HG03442 (cell line): ENCODE measurements around the gene EPG5.
"Not testable (repeated sequence)": the region's sequence is repeated elsewhere in the genome, so short reads cannot be mapped to it uniquely, and the experiment has no call there.

ENCODE experiments used
- ATAC-seq: cut with Tn5 transposase; IDR thresholded peaks from one replicate; pipeline ENCODE4 v1.9.1; 2021; ENCODE audit warnings: mild to moderate bottlenecking, moderate library complexity; ENCODE audit not compliant: unreplicated experiment

Gene EPG5

DNA sequence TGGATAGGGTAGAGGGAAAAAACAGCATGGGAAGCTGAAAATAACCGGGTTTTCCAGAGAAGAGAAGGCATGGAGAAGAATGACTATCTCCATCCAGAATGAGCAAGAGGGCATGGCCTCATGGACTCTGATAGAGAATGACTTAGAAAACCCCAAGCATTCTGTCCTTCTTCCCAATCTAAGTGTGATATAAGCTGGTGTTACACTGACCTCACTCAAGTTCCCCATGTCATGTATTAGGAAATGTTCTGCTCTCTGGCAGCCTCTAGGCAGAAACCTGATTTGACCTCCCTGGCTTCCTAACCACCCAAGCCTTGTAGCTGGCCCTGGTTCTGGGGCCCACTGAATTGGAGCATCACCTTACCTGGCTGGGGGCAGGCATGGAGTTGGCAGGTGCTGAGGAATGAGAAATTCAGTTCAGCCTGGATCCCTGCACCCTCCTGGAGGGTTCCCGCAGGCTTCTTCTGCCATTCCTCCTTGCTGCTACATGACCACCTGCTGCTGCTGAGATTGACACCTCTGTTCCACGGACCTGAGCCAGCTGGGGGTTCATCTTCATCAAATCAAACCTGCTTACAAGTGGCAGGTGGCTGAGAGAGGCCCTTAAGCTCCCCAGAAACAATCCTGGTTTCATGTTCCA is 146.9 kb downstream of the EPG5 start:
- ATAC-seq: no peak

DNA sequence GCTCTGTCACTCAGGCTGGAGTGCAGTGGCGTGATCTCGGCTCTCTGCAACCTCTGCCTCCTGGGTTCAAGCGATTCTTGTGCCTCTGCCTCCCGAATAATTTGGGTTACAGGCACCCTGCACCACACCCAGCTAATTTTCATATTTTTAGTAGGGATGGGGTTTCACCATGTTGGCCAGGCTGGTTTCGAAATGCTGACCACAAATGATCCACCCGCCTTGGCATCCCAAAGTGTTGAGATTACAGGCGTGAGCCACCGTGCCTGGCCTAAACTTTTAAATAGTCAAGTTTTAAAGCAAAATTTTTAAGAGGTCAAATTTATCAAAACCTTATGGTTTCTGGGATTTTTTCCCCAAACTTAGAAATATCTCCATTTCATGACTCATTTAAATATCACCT is 148.4 kb downstream of the EPG5 start:
- not testable (repeated sequence) for ATAC-seq

DNA sequence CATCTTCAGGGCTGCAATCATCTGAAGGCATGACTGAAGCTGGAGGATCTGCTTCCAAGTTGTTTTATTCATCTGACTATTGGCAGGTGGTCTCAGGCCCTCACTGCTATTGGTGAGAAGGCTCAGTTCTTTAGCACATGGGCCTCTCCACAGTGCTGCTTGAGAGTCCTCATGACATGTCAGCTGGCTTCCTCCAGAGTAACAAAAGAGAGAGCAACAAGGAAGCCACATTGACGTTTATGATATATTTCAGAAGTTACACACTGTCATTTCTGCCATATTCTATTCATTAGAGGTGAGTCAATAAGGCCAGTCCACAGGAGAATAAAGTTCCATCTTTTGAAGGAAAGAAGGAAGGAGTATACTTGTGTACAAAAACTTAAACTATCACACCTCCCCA is 149.6 kb downstream of the EPG5 start:
- ATAC-seq: no peak

DNA sequence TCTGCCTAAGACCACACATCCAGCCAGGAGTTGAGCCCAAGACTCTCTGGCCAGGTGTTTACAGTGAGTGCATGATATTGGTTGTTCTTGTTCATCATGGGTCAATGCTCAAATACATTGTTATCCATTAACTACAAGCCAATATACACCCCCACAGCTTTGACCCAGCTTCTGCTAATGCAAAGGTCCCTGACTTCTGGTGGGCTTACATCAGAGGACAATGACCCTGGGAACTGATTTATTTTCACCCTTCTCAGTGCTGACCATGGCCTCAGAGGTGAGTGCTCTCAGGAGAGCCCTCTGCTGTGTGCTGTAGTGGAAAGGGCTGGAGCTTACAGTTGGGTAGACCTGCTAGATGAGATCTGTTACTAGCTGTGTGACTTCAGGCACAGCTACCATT is 152.4 kb downstream of the EPG5 start:
- not testable (repeated sequence) for ATAC-seq

DNA sequence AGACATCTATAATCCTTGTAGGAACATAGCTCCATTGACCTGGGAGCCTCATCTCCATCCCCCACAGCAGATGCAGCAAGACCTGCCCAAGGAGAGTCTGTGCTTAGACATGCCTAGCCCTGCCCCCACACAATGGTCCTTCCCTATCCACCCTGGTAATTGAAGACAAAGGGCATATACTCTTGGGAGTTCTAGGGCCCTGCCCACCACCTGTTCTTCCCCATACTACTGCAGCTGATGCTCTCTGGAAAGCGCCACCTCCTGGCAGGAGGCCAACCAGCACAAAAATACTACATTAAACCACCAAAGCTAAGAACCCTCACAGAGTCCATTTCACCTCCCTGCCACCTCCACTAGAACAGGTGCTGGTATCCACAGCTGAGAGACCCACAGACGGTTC is 160.0 kb downstream of the EPG5 start:
- not testable (repeated sequence) for ATAC-seq

DNA sequence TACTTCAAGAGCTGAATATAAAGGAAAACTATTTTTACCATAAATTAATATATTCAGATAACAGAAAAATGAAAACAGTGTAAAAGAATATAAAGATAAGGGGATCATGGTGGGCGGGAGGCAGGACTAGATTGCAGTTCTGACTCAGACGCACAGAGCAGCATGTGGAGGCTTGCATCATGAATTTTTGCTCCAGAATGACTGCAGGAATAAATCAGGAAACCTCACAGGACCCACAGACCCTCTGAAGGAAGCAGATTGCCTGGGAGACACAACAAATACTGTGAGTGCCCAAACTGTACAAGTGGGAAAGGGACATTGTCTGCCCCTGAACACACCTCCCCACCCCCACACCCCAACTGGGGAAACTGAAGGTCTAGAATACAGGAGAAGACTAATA is 160.9 kb downstream of the EPG5 start:
- no peak for ATAC-seq

DNA sequence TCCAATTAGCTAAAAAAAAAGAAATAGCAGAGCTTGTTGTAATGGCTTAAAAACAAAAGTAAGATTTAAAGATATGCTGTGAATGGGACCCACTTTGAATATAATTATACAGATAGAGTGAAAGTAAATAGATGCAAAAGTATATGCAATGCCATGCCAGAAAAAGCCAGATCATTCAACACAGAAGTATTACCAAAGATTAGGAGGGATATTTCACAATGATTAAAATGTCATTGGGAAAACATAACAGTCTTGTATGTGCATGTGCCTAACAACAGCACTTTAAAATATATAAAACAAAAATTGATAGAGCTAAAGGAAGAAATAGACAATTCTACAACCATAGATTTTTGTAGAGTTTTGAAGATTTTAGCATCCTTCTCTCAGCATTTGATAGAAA is 161.6 kb downstream of the EPG5 start:
- ATAC-seq: no peak

DNA sequence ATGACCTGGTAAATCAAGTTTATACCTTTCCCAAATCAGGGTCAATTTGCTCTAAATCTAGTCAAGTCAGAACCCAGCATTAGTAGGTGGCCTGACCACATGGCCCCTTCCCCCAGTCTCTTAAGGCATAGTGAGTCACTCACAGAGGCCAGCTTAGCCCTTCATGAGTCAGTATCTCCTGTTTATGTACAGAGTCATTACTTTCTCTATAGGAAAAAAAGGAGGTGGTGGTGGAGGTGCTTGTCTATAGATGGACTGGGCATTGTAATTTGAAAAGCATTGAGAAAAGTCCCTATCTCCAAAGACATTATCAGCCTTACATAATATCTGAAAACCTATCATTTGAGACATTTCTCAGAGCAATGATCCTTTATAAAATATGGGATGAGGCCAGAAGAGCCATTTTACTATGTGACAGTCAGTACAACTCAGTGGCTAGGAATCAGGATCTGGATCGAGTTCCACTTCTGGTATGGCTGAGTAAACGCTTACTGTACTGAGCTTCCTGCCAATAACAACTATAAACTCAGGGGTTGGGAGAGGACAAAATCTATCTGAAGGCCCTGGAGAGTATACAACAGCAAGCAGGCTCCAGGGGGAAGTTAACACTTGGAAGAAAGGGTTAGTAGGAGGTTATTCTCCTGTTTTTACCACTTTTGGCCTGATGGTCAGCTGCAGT is 164.2 kb downstream of the EPG5 start:
- no peak for ATAC-seq

DNA sequence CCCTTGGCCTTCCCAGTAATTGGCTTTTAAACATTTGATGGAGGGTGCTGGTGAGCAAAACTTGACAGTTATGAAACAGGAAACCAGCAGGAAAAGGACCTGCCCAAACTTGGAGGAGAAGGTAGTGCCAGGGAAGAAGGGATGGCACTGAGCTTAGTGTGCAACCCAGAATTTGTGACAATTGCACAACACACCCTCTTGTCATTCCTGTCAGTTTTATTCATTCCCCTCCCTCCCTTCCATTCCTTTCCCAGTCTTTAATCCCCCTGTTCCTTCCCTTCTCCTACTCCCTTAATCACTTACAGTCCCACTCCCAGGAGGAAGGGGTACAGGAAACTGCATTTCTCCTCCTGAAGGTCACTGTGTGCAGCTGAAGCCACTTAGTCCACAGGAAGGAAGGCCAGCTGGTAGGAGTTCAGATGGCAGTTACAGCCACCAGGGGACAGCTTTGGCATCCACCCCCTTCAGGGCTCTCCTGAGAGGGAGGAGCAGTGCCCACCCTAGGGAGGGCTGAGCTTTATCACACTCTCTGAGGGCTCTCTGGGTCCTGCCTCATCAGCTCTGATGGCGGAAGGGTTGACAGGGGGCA is 165.6 kb downstream of the EPG5 start:
- no peak for ATAC-seq
